GM19025 (cell line): ENCODE results near the gene CEP97.
A peak's percentile ranks its signal among the peaks of the same experiment; 100 is the strongest.
"Not testable (repeated sequence)": the region's sequence is repeated elsewhere in the genome, so short reads cannot be mapped to it uniquely, and the experiment has no call there.

Experiments
- ATAC-seq: cut with Tn5 transposase; IDR thresholded peaks from one replicate; pipeline ENCODE4 v1.9.1; 2021; ENCODE audit warnings: mild to moderate bottlenecking, low read depth, moderate library complexity; ENCODE audit not compliant: unreplicated experiment

The CEP97 gene

GRCh38 chr3:101758224-101758623 is 33.8 kb downstream of the CEP97 start:
- no peak for ATAC-seq

- ATAC-seq, result no peak
Measured at GRCh38 chr3:101762041-101762646, 37.7 kb downstream of the CEP97 start.

- ATAC-seq, result not testable (repeated sequence)
Measured at GRCh38 chr3:101777745-101778281, 53.4 kb downstream of the CEP97 start.

GRCh38 chr3:101778385-101779046 is 54.1 kb downstream of the CEP97 start:
- ATAC-seq, result no peak

- peak; percentile 92 for ATAC-seq
Measured at GRCh38 chr3:101779047-101779821, 54.8 kb downstream of the CEP97 start, which contains the start of gene NXPE3. Gene NXPE3 (plus strand): TSS chr3:101779211. CDS start chr3:101785597, 6,386 bp downstream.

GRCh38 chr3:101779822-101780381 is 55.5 kb downstream of the CEP97 start:
- ATAC-seq, result no peak

GRCh38 chr3:101780661-101781060 is 56.2 kb downstream of the CEP97 start:
- ATAC-seq, result no peak

- ATAC-seq, result no peak
Measured at GRCh38 chr3:101781166-101781565, 56.8 kb downstream of the CEP97 start.

- ATAC-seq, result no peak
Measured at GRCh38 chr3:101784855-101785613, 60.6 kb downstream of the CEP97 start.

- peak; percentile 95 for ATAC-seq
Measured at GRCh38 chr3:101791778-101792177, 67.4 kb downstream of the CEP97 start.

- ATAC-seq, result no peak
Measured at GRCh38 chr3:101796077-101796680, 71.8 kb downstream of the CEP97 start.

- ATAC-seq, result no peak
Measured at GRCh38 chr3:101801174-101801573, 76.8 kb downstream of the CEP97 start.

- ATAC-seq, result no peak
Measured at GRCh38 chr3:101802179-101802578, 77.8 kb downstream of the CEP97 start.

- ATAC-seq, result peak; percentile 97
Measured at GRCh38 chr3:101803173-101803782, 78.9 kb downstream of the CEP97 start.

GRCh38 chr3:101803939-101804338 is 79.5 kb downstream of the CEP97 start:
- no peak for ATAC-seq

- ATAC-seq, result no peak
Measured at GRCh38 chr3:101806491-101806890, 82.1 kb downstream of the CEP97 start.

GRCh38 chr3:101807888-101808287 is 83.5 kb downstream of the CEP97 start:
- peak; percentile 47 for ATAC-seq

GRCh38 chr3:101809178-101810021 is 85.0 kb downstream of the CEP97 start:
- ATAC-seq, result no peak
